HG03095 (cell line): ENCODE data around the gene SYT13.
A peak's percentile ranks its signal among the peaks of the same experiment; 100 is the strongest.
"Not testable (repeated sequence)": the region's sequence is repeated elsewhere in the genome, so short reads cannot be mapped to it uniquely, and the experiment has no call there.

Experiments
- ATAC-seq: cut with Tn5 transposase; IDR thresholded peaks from one replicate; pipeline ENCODE4 v1.9.1; 2021; ENCODE audit warnings: moderate library complexity; ENCODE audit not compliant: unreplicated experiment

Gene SYT13

GRCh38 chr11:45313171-45313865 lies 27.2 kb upstream of the SYT13 start:
- no peak for ATAC-seq

- ATAC-seq = no peak
Measured at GRCh38 chr11:45305874-45306623, 19.9 kb upstream of the SYT13 start.

GRCh38 chr11:45304992-45305335 lies 18.8 kb upstream of the SYT13 start:
- ATAC-seq = no peak

GRCh38 chr11:45304111-45304991 lies 18.2 kb upstream of the SYT13 start:
- ATAC-seq = no peak

- no peak for ATAC-seq
Measured at GRCh38 chr11:45303316-45303715, 17.2 kb upstream of the SYT13 start.

GRCh38 chr11:45301537-45302246 lies 15.6 kb upstream of the SYT13 start:
- ATAC-seq = no peak

- no peak for ATAC-seq
Measured at GRCh38 chr11:45300715-45301114, 14.6 kb upstream of the SYT13 start.

GRCh38 chr11:45298718-45299117 lies 12.6 kb upstream of the SYT13 start:
- no peak for ATAC-seq

GRCh38 chr11:45296075-45296474 lies 9.9 kb upstream of the SYT13 start:
- ATAC-seq = no peak

- no peak for ATAC-seq
Measured at GRCh38 chr11:45294499-45294898, 8.4 kb upstream of the SYT13 start.

GRCh38 chr11:45293566-45294192 lies 7.5 kb upstream of the SYT13 start:
- ATAC-seq = not testable (repeated sequence)

GRCh38 chr11:45290586-45290985 lies 4.4 kb upstream of the SYT13 start:
- no peak for ATAC-seq

- ATAC-seq = no peak
Measured at GRCh38 chr11:45289369-45289768, 3.2 kb upstream of the SYT13 start.

- no peak for ATAC-seq
Measured at GRCh38 chr11:45288339-45288738, 2.2 kb upstream of the SYT13 start.

- ATAC-seq = no peak
Measured at GRCh38 chr11:45287316-45287903, 1.3 kb upstream of the SYT13 start.

GRCh38 chr11:45285250-45285828 lies 802 bp downstream of the SYT13 start:
- ATAC-seq = no peak

GRCh38 chr11:45282081-45282480 lies 4.1 kb downstream of the SYT13 start:
- no peak for ATAC-seq

GRCh38 chr11:45280449-45280848 lies 5.7 kb downstream of the SYT13 start:
- peak; percentile 95 for ATAC-seq

- ATAC-seq = no peak
Measured at GRCh38 chr11:45279645-45280044, 6.5 kb downstream of the SYT13 start.

- no peak for ATAC-seq
Measured at GRCh38 chr11:45278714-45279113, 7.4 kb downstream of the SYT13 start.
